Measurements from ENCODE around the gene IFNA6.

DNA sequence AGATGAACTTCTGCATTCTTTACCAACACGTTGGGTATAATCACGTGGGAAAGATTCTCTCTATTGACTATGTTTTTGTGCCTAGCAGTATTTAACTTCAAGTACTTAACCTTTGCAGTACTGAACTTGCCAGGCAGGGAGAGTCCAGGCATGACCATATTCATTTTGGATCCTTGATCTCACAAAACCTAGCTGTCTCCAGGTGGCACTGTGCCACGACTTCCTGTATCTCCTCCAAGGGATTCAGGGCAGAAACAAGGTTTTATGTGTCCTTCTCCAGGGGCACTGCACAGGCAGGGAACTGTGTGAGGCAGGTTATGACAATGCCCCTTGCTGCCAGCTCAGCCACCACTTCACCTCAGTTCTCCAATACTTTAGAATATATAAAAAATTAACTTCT, 33.8 kb downstream of the IFNA6 start:
- TF ChIP-seq POLR2AphosphoS5 (IDR thresholded peaks at IDR 0.05; ENCODE audit: low read depth, low read length) (no peak), POLR2A (IDR thresholded peaks at IDR 0.05; ENCODE audit: low read depth, low read length) (no peak), TAF1 (IDR thresholded peaks at IDR 0.05; ENCODE audit: borderline replicate concordance, low read depth, low read length) (no peak)
